ENCODE data around the gene RANBP1. TPM values are rescaled to one million over a fixed set of nuclear protein-coding genes. Genes with fewer than 3 reads are reported as not detected.

RANBP1 gene
- total and polyA plus RNA-seq, 12 donors, result 63.3 to 346 (median 126) TPM

DNA sequence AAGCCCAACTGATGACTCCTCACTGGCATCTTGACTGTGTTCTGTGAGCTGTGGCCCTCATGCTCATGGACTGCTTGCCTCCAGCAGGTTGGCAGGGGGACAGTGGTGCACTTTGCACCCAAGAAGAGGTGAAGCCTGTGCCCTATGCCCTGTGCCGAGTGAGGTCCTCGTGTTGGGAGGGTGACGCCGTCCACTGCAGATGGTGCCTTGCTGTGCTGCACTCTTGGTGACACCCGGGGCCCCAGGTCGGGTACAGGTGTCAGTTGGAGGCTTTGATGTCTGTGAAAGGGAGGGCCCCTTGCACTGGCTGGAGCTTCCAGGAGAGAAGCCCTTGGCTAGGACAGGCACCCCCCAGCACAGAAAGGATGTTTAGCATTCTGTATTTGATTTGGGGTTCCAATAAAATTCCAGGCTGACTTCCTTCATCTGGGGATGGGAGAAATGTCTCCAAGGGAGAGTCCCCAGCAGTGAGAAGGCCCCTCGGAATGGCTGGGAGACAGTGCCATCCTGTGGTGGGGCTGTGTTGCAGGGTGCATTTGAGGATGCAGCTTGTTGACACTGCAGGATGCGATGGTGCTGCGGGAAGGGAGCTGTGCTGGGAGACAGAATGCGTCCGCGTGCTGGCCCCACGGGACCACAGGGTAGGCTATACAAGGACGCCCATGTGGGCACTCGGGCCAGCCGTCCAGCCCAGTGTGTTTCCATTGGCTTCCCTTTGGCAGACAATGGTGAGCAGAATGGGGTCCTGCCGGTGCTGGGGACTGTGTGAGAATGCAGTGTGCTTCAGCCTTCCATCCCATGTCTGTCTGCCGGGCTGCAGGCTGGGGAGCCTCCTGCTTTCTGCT is 13.2 kb downstream of the RANBP1 start:
- intact Hi-C loops (cut with DNase I), result no loop called here
- DNase-seq, result peak in 6 of 7 donors; percentile 58 to 80 (median 70)
- Histone ChIP-seq H3K9me3 (replicated peaks in 1 of 3) (no peaks in the 10 kb centered on the region), H3K4me1 (replicated peaks in 1 of 2) (peaks cover 22 to 27% of the 10 kb centered on the region in 2 donors), H3K27me3 (no peaks in the 10 kb centered on the region), H3K36me3 (replicated peaks in 1 of 2) (peaks cover 0 to 16% of the 10 kb centered on the region in 2 donors), H3K27ac (peak overlapping the region in 1 of 5 donors; percentile 16), H3K4me3 (no peak overlapping the region)
- WGBS, 4 donors, result 31 to 54% (median 42%) methylated on average over 17 to 18 of the region's 18 CpGs
- TF ChIP-seq, protein P1, sequence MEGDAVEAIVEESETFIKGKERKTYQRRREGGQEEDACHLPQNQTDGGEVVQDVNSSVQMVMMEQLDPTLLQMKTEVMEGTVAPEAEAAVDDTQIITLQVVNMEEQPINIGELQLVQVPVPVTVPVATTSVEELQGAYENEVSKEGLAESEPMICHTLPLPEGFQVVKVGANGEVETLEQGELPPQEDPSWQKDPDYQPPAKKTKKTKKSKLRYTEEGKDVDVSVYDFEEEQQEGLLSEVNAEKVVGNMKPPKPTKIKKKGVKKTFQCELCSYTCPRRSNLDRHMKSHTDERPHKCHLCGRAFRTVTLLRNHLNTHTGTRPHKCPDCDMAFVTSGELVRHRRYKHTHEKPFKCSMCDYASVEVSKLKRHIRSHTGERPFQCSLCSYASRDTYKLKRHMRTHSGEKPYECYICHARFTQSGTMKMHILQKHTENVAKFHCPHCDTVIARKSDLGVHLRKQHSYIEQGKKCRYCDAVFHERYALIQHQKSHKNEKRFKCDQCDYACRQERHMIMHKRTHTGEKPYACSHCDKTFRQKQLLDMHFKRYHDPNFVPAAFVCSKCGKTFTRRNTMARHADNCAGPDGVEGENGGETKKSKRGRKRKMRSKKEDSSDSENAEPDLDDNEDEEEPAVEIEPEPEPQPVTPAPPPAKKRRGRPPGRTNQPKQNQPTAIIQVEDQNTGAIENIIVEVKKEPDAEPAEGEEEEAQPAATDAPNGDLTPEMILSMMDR (IDR thresholded peaks at IDR 0.05), result peak; percentile 29 to 65 (median 51)
- TF ChIP-seq POLR2A (IDR thresholded peaks at IDR 0.05), result no peak

DNA sequence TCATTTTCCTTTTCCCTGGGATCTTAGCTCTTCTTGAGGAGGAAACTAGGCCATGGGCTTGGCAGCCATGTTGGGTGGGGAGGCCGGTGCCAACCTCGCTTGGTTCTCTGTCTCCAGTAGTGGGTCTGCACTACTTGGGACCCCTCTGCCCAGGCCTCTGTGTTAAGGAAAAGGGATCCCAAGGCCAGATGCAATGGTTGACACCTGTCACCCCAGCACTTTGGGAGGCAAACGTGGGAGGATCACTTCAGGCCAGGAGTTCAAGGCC is 13.8 kb downstream of the RANBP1 start:
- DNase-seq, result no peak
- Histone ChIP-seq H3K9me3 (replicated peaks in 1 of 3) (no peaks in the 10 kb centered on the region), H3K27ac (peak overlapping the region in 1 of 5 donors; percentile 16), H3K27me3 (no peaks in the 10 kb centered on the region), H3K4me3 (no peak overlapping the region), H3K4me1 (replicated peaks in 1 of 2) (peaks cover 22 to 29% of the 10 kb centered on the region in 2 donors), H3K36me3 (replicated peaks in 1 of 2) (peaks cover 0 to 16% of the 10 kb centered on the region in 2 donors)
- WGBS, 4 donors, result 41 to 84% (median 71%) methylated on average over 3 of the region's 3 CpGs
- intact Hi-C loops (cut with DNase I), result loop anchor here in 1 of 2 donors (5.0 kb wide), 1 partner anchor 157 kb away; no protein-coding TSS in a partner anchor
- TF ChIP-seq, protein P1 (IDR thresholded peaks at IDR 0.05), result no peak
- TF ChIP-seq POLR2A (IDR thresholded peaks at IDR 0.05), result no peak

DNA sequence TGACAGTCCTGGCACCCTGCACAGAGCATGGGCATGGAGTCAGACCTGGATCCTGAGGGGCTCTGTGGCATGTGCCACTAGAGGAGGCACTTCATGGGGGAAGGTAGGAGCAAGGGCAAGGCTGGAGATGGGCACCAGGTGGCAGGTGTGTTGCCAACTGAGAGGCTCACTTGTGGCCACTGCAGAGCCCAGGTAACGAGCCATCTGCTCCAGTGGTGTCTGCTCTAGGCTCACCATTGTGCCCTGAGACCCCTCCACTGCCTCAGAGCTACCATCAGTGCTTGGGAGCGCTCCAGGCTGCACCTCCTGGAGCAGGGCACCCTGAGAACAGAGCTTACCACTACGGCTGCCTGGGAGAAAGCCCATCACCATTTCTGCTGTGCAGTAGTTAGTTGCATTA is 14.4 kb downstream of the RANBP1 start:
- WGBS, 4 donors, result 70 to 79% (median 73%) methylated on average over 2 to 3 of the region's 3 CpGs; no CpG with 5 or more reads in 1 of the 4 donors
- Histone ChIP-seq H3K4me3 (no peak overlapping the region), H3K27me3 (no peaks in the 10 kb centered on the region), H3K27ac (peak overlapping the region in 2 of 5 donors; percentile 81 to 97), H3K9me3 (replicated peaks in 1 of 3) (no peaks in the 10 kb centered on the region), H3K36me3 (replicated peaks in 1 of 2) (peaks cover 0 to 12% of the 10 kb centered on the region in 2 donors), H3K4me1 (replicated peaks in 1 of 2) (peaks cover 21 to 34% of the 10 kb centered on the region in 2 donors)
- no peak for DNase-seq
- no peak for TF ChIP-seq POLR2A (IDR thresholded peaks at IDR 0.05)
- TF ChIP-seq, protein P1 (IDR thresholded peaks at IDR 0.05), result no peak
- intact Hi-C loops (cut with DNase I), result loop anchor here in 1 of 2 donors (5.0 kb wide), 1 partner anchor 158 kb away; no protein-coding TSS in a partner anchor

DNA sequence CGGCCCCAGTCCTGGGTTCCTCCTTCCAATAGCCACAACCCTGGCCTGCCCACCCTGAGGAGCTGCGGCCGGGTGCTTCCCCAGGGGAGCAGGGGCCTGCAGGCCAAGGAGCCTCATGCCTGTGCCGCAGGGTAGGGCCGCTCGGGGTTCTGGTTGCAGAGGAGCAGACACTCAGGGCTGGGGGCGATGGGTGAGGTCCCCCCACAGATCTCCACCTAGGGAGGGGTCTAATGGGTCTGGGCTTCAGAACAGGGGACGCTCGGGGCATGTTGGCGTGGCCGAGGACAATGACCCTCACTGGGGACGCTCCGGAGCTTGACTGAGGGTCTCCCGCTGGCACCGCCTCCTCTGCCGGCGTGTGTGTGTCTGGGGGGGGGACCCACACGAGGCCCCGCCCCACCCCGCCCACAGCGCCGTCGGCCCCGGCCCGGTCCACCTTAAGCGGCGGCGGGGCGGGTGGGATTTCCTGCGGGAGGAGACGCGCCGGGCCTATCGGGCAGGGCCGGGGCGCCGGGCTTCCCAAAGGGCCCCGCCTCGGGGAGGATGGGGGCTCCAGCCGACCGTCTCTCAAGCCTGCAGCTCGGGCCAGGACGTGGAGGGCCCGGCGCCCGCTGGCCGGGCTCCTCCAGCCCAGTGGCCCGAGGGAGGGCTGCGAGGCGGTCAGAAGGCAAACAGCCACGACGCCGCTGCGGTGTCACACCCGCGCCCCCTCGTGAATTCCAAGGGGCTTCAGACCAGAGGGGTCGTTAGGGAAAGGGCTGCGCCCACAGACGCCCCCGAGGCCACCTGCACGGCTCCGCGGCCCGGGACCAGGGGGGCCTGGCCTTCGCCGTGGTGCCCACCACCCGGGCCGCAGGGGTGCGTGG is 15.1 kb downstream of the RANBP1 start:
- TF ChIP-seq, protein P1 (IDR thresholded peaks at IDR 0.05), result no peak
- peak; percentile 24 to 76 for TF ChIP-seq POLR2A (IDR thresholded peaks at IDR 0.05)
- Histone ChIP-seq H3K9me3 (replicated peaks in 1 of 3) (no peaks in the 10 kb centered on the region), H3K27ac (peak overlapping the region in 4 of 5 donors; percentile 81 to 97 (median 86)), H3K4me1 (replicated peaks in 1 of 2) (peaks cover 14 to 34% of the 10 kb centered on the region in 2 donors), H3K27me3 (no peaks in the 10 kb centered on the region), H3K36me3 (replicated peaks in 1 of 2) (peaks cover 0 to 6% of the 10 kb centered on the region in 2 donors), H3K4me3 (peak overlapping the region; percentile 35 to 100 (median 46))
- DNase-seq, result peak; percentile 80 to 92 (median 89)
- intact Hi-C loops (cut with DNase I), result loop anchor here in 1 of 2 donors (5.0 kb wide), 1 partner anchor 159 kb away; no protein-coding TSS in a partner anchor
- WGBS, 4 donors, result 1 to 8% (median 4%) methylated on average over 15 to 70 of the region's 70 CpGs

All from adrenal gland (tissue), 12 donors.